Liver (tissue), 3 donors: ENCODE results near the gene SMG6.

ENCODE experiments used
- ATF3 ChIP-seq: IDR thresholded peaks from 2 replicates; pipeline ENCODE4 v1.6.1; 2016; ENCODE audit warnings: antibody characterized with exemption
- CTCF ChIP-seq: fragments of 150-350 bp; IDR thresholded peaks from 2 replicates; pipeline ENCODE4 v1.5.1; 2017; ENCODE audit warnings: improper control_type of control experiment, low read depth, low read length; ENCODE audit not compliant: missing input control
- TAF1 ChIP-seq: conservative IDR thresholded peaks from 2 replicates; pipeline ENCODE4 v1.6.1; 2016; ENCODE audit warnings: antibody characterized with exemption, mild to moderate bottlenecking
- donor health status: healthy.
- donor health status: healthy.

- no peak for TF ChIP-seq ATF3
- no peak for TF ChIP-seq CTCF
- TF ChIP-seq TAF1: no peak
Observed at GRCh38 chr17:2259769-2260536, 43.6 kb downstream of the SMG6 start.
